Smooth muscle cell (in vitro differentiated cells): ENCODE data around the gene DNM3. TPM values are rescaled to one million over a fixed set of nuclear protein-coding genes. Genes with fewer than 3 reads are reported as not detected.

Experiments used
- DNase-seq: peaks from one replicate; lab custom pipeline; 2025; ENCODE audit not compliant: unreplicated experiment; lab: John Stamatoyannopoulos, UW
- H2AFZ ChIP-seq: fragments of 200-600 bp; sonication (generic); 2 replicates; pipeline ENCODE4 v1.6.0; 2016; ENCODE audit warnings: antibody characterized with exemption, low read depth, mild to moderate bottlenecking
- H3F3A ChIP-seq: fragments of 200-600 bp; sonication (generic); 2 replicates; pipeline ENCODE4 v1.6.0; 2017; ENCODE audit warnings: antibody characterized with exemption, low read depth
- H3K27ac ChIP-seq: fragments of 200-600 bp; sonication (generic); 2 replicates; pipeline ENCODE4 v1.5.1; 2016; ENCODE audit warnings: low read depth, mild to moderate bottlenecking
- H3K27me3 ChIP-seq: fragments of 200-600 bp; sonication (generic); 2 replicates; pipeline ENCODE4 v1.6.1; 2016; ENCODE audit warnings: low read depth, mild to moderate bottlenecking
- H3K36me3 ChIP-seq: fragments of 200-600 bp; sonication (generic); 2 replicates; pipeline ENCODE4 v1.5.1; 2016; ENCODE audit warnings: low read depth
- H3K4me1 ChIP-seq: fragments of 200-600 bp; sonication (generic); 2 replicates; pipeline ENCODE4 v1.5.1; 2016; ENCODE audit warnings: low read depth
- H3K4me2 ChIP-seq: fragments of 200-600 bp; sonication (generic); 2 replicates; pipeline ENCODE4 v1.6.0; 2016; ENCODE audit warnings: mild to moderate bottlenecking
- H3K4me3 ChIP-seq: fragments of 200-600 bp; sonication (generic); 2 replicates; pipeline ENCODE4 v1.5.1; 2016; ENCODE audit warnings: mild to moderate bottlenecking
- H3K79me2 ChIP-seq: fragments of 200-600 bp; sonication (generic); 2 replicates; pipeline ENCODE4 v1.6.0; 2016; ENCODE audit warnings: low read depth, mild to moderate bottlenecking
- H3K9ac ChIP-seq: fragments of 200-600 bp; sonication (generic); 2 replicates; pipeline ENCODE4 v1.6.0; 2016; ENCODE audit warnings: low read depth
- H3K9me3 ChIP-seq: fragments of 200-600 bp; sonication (generic); replicated peaks from 2 replicates; pipeline ENCODE4 v1.5.1; 2016; ENCODE audit warnings: low read depth
- H4K20me1 ChIP-seq: fragments of 200-600 bp; sonication (generic); 2 replicates; pipeline ENCODE4 v1.6.0; 2016; ENCODE audit warnings: low read depth
- CTCF ChIP-seq: fragments of 200-600 bp; sonication (generic); IDR thresholded peaks from 2 replicates; pipeline ENCODE4 v1.5.1; 2017; ENCODE audit warnings: borderline replicate concordance, mild to moderate bottlenecking, antibody characterized with exemption; ENCODE audit not compliant: insufficient read depth, poor library complexity, severe bottlenecking
- WGBS: methylation state at CpG from one replicate; pipeline ENCODE4 v1.1.7; 2016; ENCODE audit warnings: low lambda C conversion rate; 5-methylcytosine and 5-hydroxymethylcytosine counted together
- polyA plus RNA-seq: library from polyadenylated mRNA; unstranded; fragments of >200 nt; fragmentation: Nextera tagmentation; extraction: Ambion mirVana; gene quantifications from 2 replicates; pipeline ENCODE4 v1.2.1, GENCODE V29; 2016
- total RNA-seq: library from RNA; depleted of rRNA; stranded (reverse); fragments of >200 nt; gene quantifications from 2 replicates; pipeline ENCODE4 v1.2.3, GENCODE V29; 2014

DNM3 gene
- total and polyA plus RNA-seq, 2 experiments from 2014 or later, result 1.7 to 3.0 TPM

DNA sequence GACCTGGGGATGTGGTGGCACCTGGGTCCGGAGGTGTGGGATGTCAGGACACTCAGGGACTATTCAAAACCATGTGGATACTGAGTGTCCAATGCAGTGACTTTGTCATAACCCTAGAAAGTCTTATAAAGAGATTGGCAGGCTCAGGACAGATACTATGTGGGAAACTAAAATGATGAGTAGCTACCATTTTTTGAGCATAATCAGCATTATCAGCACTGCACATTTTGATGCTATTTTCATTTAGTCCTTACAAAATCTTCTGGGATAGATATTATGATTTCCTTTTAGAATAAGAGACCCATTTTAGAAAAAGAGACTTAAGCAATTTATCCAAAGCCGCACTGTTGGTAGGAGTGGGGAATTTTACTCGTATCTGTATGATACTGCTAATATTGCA lies 93.4 kb downstream of the DNM3 start:
- Histone ChIP-seq H3K27me3 (no peaks in the 10 kb centered on the region), H3F3A (no peaks in the 10 kb centered on the region), H3K4me3 (no peak overlapping the region), H3K9me3 (no peaks in the 10 kb centered on the region), H4K20me1 (no peaks in the 10 kb centered on the region), H3K36me3 (no peaks in the 10 kb centered on the region), H3K4me1 (no peaks in the 10 kb centered on the region), H3K27ac (no peak overlapping the region), H3K79me2 (no peaks in the 10 kb centered on the region), H3K4me2 (no peak overlapping the region), H2AFZ (no peak overlapping the region), H3K9ac (no peak overlapping the region)
- no peak for DNase-seq
- 67% methylated on average over 3 of the region's 3 CpGs for WGBS
- no peak for TF ChIP-seq CTCF

GRCh38 chr1:171935086-171935485 lies 93.8 kb downstream of the DNM3 start:
- no peak overlapping the region for H3K9ac ChIP-seq
- no peak for DNase-seq
- H3K4me1 ChIP-seq, result no peaks in the 10 kb centered on the region
- H3K4me3 ChIP-seq, result no peak overlapping the region
- no peak overlapping the region for H2AFZ ChIP-seq
- no peaks in the 10 kb centered on the region for H3K9me3 ChIP-seq
- no peak overlapping the region for H3K27ac ChIP-seq
- WGBS, result 93% methylated on average over 4 of the region's 4 CpGs
- no peak for TF ChIP-seq CTCF
- H3K36me3 ChIP-seq, result no peaks in the 10 kb centered on the region
- no peak overlapping the region for H3K4me2 ChIP-seq
- no peaks in the 10 kb centered on the region for H3F3A ChIP-seq
- H3K27me3 ChIP-seq, result no peaks in the 10 kb centered on the region
- H3K79me2 ChIP-seq, result no peaks in the 10 kb centered on the region
- H4K20me1 ChIP-seq, result no peaks in the 10 kb centered on the region

- Histone ChIP-seq H3K79me2 (no peaks in the 10 kb centered on the region), H3F3A (no peaks in the 10 kb centered on the region), H3K4me3 (no peak overlapping the region), H3K27me3 (no peaks in the 10 kb centered on the region), H3K9ac (no peak overlapping the region), H3K27ac (no peak overlapping the region), H3K4me2 (no peak overlapping the region), H4K20me1 (no peaks in the 10 kb centered on the region), H3K9me3 (no peaks in the 10 kb centered on the region), H2AFZ (no peak overlapping the region), H3K4me1 (no peaks in the 10 kb centered on the region), H3K36me3 (no peaks in the 10 kb centered on the region)
- TF ChIP-seq CTCF, result no peak
- WGBS, result 86% methylated on average over 1 of the region's 1 CpG
- DNase-seq, result no peak
Measured at GRCh38 chr1:171935664-171936063, 94.4 kb downstream of the DNM3 start.

- TF ChIP-seq CTCF, result no peak
- Histone ChIP-seq H3K4me2 (no peak overlapping the region), H3K9ac (no peak overlapping the region), H3K79me2 (no peaks in the 10 kb centered on the region), H2AFZ (no peak overlapping the region), H3K4me1 (no peaks in the 10 kb centered on the region), H3K27me3 (no peaks in the 10 kb centered on the region), H3K9me3 (no peaks in the 10 kb centered on the region), H4K20me1 (no peaks in the 10 kb centered on the region), H3K4me3 (no peak overlapping the region), H3F3A (no peaks in the 10 kb centered on the region), H3K27ac (no peak overlapping the region), H3K36me3 (no peaks in the 10 kb centered on the region)
- DNase-seq, result no peak
- WGBS, result 77% methylated on average over 1 of the region's 1 CpG
Measured at GRCh38 chr1:171937938-171938337, 96.6 kb downstream of the DNM3 start.
